Midbrain (tissue), 1 donor: ENCODE data around the gene KLHL36.

Experiments
- DNase-seq: peaks from one replicate; lab custom pipeline; 2025; lab: John Stamatoyannopoulos, UW

The KLHL36 gene

GRCh38 chr16:84643674-84644073, 4.6 kb upstream of the KLHL36 start:
- DNase-seq, result no peak

DNA sequence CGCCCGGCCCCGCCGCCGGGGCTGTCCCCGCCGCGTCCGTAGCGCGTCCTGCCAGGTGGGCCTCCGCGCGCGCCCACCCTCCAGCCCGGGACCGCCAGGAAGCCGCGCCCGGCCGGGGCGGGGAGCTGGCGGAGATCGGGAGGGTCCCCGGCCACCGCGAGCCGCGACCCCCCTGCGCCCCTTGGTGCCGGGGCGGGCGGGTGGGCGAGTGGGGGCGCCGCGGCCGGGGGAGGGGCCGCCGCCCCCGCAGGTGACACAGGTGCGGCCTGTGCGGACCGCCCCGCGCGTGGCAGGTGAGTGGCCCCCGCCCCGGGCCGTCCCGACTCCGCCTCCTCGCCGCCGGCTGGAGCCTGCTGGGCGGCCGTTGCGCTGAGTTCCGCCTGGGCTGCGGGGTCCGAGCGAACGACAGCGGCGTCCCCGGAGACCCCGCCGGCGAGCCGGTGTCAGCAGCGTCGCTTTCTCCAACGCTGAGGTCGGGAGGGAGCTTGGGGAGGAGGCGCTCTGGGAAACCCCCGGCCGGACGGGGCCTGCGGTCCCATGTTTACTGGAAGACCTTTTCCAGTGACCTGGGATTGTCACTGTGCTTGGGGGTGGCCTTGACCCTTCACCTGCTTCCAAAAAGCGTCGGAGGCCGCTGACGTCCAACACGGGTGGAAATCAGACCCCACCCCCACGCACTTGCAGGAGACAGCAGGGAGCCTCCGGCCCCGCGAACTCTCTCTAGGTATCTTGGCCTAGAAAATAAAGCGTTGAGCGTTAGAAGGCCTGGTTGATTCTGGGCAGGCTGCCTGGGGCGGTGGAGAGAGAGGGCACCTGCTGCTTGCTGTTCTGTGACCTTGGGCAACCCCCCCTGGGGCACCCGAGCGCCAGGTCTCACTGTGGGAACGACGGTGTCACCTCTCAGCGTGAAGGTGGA, 542 bp downstream of the KLHL36 start:
- DNase-seq, result no peak

DNA sequence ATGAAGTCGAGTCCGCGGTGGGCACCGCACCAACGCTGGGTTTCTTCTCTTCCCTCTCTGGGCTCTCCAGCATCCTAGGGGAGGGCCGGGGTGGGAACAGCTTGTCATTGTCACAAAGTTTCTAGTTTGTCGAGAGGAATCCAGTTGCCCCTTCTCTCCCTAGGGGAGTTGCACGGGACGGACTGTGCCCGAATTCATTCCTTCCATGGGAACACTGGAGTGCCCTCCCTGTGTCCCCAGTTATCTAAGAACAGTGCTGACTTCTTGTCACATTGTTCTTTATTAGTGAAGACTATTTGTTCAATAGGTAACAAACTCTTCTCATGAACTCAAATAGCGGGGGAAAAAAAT, 1.2 kb downstream of the KLHL36 start:
- no peak for DNase-seq

GRCh38 chr16:84650062-84650991, 2.0 kb downstream of the KLHL36 start:
- no peak for DNase-seq

DNA sequence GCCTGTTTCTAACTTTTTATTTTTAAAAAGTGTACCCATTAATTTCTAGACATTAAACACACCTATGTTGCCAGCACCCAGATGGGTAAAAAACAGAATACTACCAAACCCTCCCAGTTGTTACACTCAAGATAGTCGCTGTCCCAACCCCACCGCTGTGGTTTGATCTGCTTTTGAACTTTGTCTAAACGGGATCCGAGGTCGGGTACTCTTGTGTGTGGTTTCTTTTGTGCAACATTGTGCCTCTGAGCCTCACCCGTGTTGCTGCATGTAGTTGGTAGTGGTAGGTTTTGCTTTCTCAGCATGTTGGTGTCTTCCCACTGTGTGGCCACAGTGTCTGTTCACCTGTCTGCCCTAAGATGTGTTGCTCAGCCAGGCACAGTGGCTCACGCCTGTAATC, 4.3 kb downstream of the KLHL36 start:
- DNase-seq, result no peak

DNA sequence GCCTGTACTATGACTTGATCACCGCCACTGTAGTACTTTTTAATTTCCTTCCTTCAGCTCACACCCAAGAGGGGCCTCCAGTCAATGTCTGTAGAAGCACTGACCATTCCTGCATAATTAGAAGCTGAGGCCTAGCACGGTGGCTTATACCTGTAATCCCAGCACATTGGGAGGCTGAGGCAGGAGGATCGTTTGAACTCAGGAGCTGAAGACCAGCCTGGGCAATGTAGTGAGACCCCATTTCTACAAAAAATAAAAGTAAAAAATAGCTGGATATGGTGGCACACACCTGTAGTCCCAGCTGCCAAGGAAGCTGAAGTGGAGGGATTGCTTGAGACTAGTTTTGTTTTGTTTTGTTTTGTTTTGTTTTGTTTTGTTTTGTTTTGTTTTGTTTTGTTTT, 5.9 kb downstream of the KLHL36 start:
- DNase-seq, result no peak

GRCh38 chr16:84654998-84655397, 6.7 kb downstream of the KLHL36 start:
- no peak for DNase-seq

DNA sequence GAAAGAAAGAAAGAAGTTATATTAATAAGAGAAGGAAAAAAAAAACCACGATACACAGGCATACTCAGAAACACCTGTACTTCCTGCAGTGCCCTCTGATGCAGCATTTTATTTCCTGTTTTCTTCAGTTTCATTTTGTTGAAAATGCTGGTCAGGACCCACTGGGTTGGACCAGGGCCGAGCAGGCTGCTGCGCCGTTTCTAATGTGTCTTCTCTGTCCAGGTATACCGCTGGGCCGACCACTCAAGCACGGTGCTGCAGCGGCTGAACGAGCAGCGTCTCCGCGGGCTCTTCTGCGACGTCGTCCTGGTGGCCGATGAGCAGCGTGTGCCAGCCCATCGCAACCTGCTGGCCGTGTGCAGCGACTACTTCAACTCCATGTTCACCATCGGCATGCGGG, 8.3 kb downstream of the KLHL36 start:
- no peak for DNase-seq

DNA sequence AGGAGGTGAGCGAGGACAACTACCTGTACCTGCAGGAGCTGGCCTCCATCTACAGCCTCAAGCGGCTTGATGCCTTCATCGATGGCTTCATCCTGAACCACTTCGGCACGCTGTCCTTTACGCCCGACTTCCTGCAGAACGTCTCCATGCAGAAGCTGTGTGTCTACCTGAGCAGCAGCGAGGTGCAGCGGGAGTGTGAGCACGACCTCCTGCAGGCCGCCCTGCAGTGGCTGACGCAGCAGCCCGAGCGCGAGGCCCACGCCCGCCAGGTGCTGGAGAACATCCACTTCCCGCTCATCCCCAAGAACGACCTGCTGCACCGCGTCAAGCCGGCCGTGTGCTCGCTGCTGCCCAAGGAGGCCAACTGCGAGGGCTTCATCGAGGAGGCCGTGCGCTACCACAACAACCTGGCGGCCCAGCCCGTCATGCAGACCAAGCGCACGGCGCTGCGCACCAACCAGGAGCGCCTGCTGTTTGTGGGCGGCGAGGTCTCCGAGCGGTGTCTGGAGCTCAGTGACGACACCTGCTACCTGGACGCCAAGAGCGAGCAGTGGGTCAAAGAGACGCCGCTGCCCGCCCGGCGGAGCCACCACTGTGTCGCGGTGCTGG, 9.0 kb downstream of the KLHL36 start:
- no peak for DNase-seq

GRCh38 chr16:84658690-84659089, 10.4 kb downstream of the KLHL36 start:
- DNase-seq, result no peak

DNA sequence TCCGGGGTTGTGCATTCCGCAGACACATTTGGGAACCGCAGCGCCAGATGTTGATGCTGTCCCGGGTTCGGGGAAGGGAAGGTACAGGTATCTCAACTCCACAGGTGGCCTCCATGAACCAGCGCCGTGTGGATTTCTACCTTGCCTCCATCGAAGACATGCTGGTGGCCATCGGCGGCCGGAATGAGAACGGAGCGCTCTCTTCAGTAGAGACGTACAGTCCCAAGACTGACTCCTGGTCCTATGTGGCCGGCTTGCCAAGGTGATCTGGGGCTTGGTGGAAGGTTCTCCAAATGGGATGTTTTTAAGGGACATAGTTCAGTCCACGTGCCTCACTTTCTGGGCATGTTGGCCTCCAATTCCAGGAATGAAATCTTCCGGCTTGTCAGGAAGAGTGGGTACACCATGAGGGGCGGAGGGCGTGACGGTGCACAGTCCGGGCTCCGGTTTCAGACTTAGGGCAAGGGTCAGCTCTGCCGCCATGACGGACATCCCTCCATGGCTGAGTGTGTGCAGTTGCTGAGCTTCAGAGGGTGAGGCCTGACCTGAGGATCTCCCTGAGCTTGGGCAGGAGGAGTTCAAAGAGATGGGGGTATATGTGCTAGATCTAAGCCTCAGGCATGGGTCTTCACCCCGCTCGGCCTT, 11.5 kb downstream of the KLHL36 start:
- no peak for DNase-seq

DNA sequence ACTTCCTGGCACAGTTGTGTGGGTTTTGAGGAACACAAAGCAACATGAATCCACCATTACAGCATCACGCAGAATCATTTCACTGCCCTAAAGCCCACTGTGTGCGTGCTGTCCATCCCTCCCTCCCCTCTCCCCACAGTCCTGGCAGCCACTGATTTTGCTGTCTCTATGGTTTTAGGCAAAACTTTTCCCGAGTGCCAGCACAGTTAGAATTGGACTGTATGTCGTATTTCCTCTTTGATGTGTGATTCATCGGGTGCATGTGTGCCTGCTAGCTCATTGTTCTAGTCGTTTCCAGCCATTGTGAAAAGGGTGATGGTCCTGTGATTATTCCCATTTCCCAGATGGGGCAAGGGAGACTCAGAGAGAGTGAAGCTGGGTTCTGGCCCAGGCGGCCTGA, 12.7 kb downstream of the KLHL36 start:
- DNase-seq, result no peak

DNA sequence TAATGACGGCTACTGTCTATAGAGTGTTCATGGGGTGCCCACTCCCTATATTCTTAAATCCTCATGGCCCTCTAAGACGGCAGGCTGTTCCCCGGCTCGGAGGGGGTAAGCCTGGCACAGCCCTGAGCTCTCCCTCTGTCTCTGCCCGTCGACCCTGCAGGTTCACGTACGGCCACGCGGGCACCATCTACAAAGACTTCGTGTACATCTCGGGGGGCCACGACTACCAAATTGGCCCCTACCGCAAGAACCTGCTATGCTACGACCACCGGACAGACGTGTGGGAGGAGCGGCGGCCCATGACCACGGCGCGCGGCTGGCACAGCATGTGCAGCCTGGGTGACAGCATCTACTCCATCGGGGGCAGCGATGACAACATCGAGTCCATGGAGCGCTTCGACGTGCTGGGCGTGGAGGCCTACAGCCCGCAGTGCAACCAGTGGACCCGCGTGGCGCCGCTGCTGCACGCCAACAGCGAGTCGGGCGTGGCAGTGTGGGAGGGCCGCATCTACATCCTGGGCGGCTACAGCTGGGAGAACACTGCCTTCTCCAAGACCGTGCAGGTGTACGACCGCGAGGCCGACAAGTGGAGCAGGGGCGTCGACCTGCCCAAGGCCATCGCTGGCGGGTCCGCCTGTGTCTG, 13.2 kb downstream of the KLHL36 start:
- DNase-seq, result no peak

- no peak for DNase-seq
Measured at GRCh38 chr16:84662471-84662870, 14.2 kb downstream of the KLHL36 start.

GRCh38 chr16:84663433-84664101, 15.3 kb downstream of the KLHL36 start:
- no peak for DNase-seq

- no peak for DNase-seq
Measured at GRCh38 chr16:84665359-84665758, 17.0 kb downstream of the KLHL36 start.

DNA sequence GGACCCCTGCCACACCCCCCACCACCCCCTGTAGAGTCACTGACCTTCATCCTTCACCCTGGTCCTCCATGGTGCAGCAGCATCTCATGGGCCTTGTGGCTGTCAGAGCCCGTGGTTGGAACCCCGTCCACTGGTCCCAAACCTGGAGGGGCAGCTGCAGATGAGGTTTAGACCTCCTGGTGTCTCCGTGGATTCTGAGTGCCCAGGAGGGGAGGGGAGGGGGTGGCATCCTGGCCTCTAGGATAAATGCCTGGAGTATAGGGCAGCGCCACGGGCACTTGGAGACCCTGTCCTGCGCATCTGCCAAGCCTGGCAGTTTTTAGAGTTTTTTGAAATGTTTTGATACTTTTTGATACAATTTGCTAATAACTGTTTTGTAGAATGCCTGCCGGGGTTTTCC, 17.5 kb downstream of the KLHL36 start:
- no peak for DNase-seq

DNA sequence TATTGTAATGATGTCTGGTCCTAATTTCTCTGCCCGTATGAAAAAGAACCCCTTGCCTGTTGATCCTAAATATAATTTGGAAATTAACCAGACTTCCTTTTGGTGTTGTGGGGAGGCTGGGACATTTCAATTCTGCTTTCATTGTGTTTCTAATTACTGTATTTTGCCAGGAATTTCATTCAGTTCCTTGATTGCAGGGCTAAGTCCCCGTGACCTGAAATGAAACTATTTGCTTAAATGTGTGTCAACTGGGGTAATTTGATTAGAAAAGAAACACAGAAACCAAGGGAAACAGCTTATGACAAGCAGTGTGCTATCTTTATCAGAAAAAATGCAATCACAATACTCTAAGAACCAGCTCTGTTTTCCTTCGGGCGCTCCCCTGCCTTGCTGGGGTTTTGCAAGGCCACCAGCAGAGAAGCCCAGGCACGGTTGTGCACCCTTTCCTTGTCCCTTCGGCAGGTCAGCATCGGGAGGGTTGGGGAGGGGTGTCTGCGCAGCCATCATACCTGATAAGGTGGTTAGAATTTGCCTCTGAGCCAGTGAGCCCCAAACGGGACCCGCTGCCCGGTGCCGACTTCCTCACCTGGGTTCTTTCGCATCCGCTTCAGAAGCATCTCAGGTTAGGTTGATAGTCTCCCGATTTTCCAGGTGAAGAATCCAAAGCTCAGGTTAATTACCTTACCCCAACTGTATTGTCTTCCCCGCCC, 19.4 kb downstream of the KLHL36 start:
- DNase-seq, result no peak

- no peak for DNase-seq
Measured at GRCh38 chr16:84670063-84670462, 21.8 kb downstream of the KLHL36 start.
